ENCODE results near the gene CNTF.
"Not testable (repeated sequence)": the region's sequence is repeated elsewhere in the genome, so short reads cannot be mapped to it uniquely, and the experiment has no call there.

The CNTF gene, protein sequence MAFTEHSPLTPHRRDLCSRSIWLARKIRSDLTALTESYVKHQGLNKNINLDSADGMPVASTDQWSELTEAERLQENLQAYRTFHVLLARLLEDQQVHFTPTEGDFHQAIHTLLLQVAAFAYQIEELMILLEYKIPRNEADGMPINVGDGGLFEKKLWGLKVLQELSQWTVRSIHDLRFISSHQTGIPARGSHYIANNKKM

GRCh38 chr11:58622344-58622743 lies at the start of gene CNTF:
TSS of gene CNTF (plus strand) at chr11:58622665. CDS start at chr11:58622753, 88 bp downstream.
- H3K36me3 ChIP-seq (ENCODE audit: control insufficient read depth in 2 of 2, insufficient read depth in 1 of 2, low read length in 2 of 2) = peaks cover 4 to 92% of the 10 kb centered on the region in 2 experiments

DNA sequence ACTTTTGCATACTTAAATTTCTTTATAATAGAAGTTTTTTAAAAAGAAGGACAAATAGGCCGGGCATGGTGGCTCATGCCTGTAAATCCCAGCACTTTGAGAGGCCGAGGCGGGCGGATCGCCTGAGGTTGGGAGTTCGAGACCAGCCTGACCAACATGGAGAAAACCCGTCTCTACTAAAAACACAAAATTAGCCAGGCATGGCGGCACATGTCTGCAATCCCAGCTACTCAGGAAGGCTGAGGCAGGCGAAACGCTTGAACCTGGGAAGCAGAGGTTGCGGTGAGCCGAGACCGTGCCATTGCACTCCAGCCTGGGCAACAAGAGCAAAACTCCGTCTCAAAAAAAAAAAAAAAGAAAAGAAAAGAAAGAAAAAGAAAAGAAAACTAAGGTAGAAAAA lies 49.6 kb upstream of the CNTF start:
- CTCF ChIA-PET = interaction anchor here (0.6 to 0.7 kb wide), 2 partner anchors 157 to 513 kb away, joined by 3 read pairs; no protein-coding TSS in a partner anchor
- H3K4me1 ChIP-seq (ENCODE audit: control insufficient read depth, insufficient read depth, low read length); H3K9me3 ChIP-seq (ENCODE audit: control insufficient read depth, insufficient read depth, low read depth, low read length); H3K4me3 ChIP-seq (ENCODE audit: low read depth, low read length); POLR2A ChIA-PET; H3K36me3 ChIP-seq (ENCODE audit: control insufficient read depth in 2 of 2, insufficient read depth in 1 of 2, low read length in 2 of 2); H3K27ac ChIP-seq (ENCODE audit: extremely low read depth, low read depth, low read length): not testable (repeated sequence)

More at GRCh38 chr11:58622344-58622743, at the start of gene CNTF:
- Histone ChIP-seq H3K4me3 (ENCODE audit: low read depth, low read length) (no peak within 1 kb of the TSS), H3K4me1 (ENCODE audit: control insufficient read depth, insufficient read depth, low read length) (no peaks in the 10 kb centered on the region), H3K9me3 (ENCODE audit: control insufficient read depth, insufficient read depth, low read depth, low read length) (no peaks in the 10 kb centered on the region), H3K27ac (ENCODE audit: extremely low read depth, low read depth, low read length) (no peak within 1 kb of the TSS)
- CTCF ChIA-PET = interaction anchor here (1.6 kb wide), 1 partner anchor 8 kb away, joined by 5 read pairs; no protein-coding TSS in a partner anchor
- POLR2A ChIA-PET = no interaction called here
- TF ChIP-seq ZNF704 (tag by site-specific recombination; IDR thresholded peaks at IDR 0.05) (no peak), ZNF24 (tag by site-specific recombination; IDR thresholded peaks at IDR 0.05) (no peak), ZFHX2 (tag by site-specific recombination; conservative IDR thresholded peaks at IDR 0.05) (no peak), ZSCAN4 (tag by site-specific recombination; IDR thresholded peaks at IDR 0.05) (no peak), ZNF274 (IDR thresholded peaks at IDR 0.05; ENCODE audit: low read length) (no peak), ZNF274 (tag by site-specific recombination; IDR thresholded peaks at IDR 0.05; ENCODE audit: borderline replicate concordance) (no peak), ZSCAN16 (tag by site-specific recombination; IDR thresholded peaks at IDR 0.05) (no peak), ZNF621 (tag by site-specific recombination; IDR thresholded peaks at IDR 0.05) (no peak), YY2 (tag by site-specific recombination; IDR thresholded peaks at IDR 0.05) (no peak), ZNF664 (tag by site-specific recombination; IDR thresholded peaks at IDR 0.05) (no peak), IKZF3 (tag by site-specific recombination; IDR thresholded peaks at IDR 0.05) (no peak), PRDM4 (tag by site-specific recombination; IDR thresholded peaks at IDR 0.05) (no peak)

- no peak overlapping the region for H3K4me3 ChIP-seq (ENCODE audit: low read depth, low read length)
- no peaks in the 10 kb centered on the region for H3K9me3 ChIP-seq (ENCODE audit: control insufficient read depth, insufficient read depth, low read depth, low read length)
- no peak overlapping the region for H3K27ac ChIP-seq (ENCODE audit: extremely low read depth, low read depth, low read length)
- POLR2A ChIA-PET = no interaction called here
- CTCF ChIA-PET = interaction anchor here (0.6 to 0.7 kb wide), 2 partner anchors 157 to 513 kb away, joined by 3 read pairs; no protein-coding TSS in a partner anchor
- H3K4me1 ChIP-seq (ENCODE audit: control insufficient read depth, insufficient read depth, low read length) = no peaks in the 10 kb centered on the region
- peaks cover 0 to 6% of the 10 kb centered on the region in 2 experiments; a peak in 1 of 3 replicates for H3K36me3 ChIP-seq (ENCODE audit: control insufficient read depth in 2 of 2, insufficient read depth in 1 of 2, low read length in 2 of 2)
- TF ChIP-seq ZNF768 (tag by site-specific recombination; IDR thresholded peaks at IDR 0.05) (no peak), ZNF416 (tag by site-specific recombination; IDR thresholded peaks at IDR 0.05) (no peak), GLIS2 (tag by site-specific recombination; IDR thresholded peaks at IDR 0.05) (no peak), ZEB2 (tag by site-specific recombination; IDR thresholded peaks at IDR 0.05) (no peak), ZNF324 (tag by site-specific recombination; IDR thresholded peaks at IDR 0.05) (no peak), ZNF138 (tag by site-specific recombination; IDR thresholded peaks at IDR 0.05; ENCODE audit: borderline replicate concordance) (no peak), ZNF239 (tag by site-specific recombination; IDR thresholded peaks at IDR 0.05) (no peak), ZNF473 (tag by site-specific recombination; IDR thresholded peaks at IDR 0.05) (no peak), ATF2 (tag by site-specific recombination; IDR thresholded peaks at IDR 0.05; ENCODE audit: low read depth) (no peak), ZNF274 (IDR thresholded peaks at IDR 0.05; ENCODE audit: low read length) (no peak), ZNF274 (tag by site-specific recombination; IDR thresholded peaks at IDR 0.05; ENCODE audit: borderline replicate concordance) (no peak), ZNF600 (tag by site-specific recombination; IDR thresholded peaks at IDR 0.05) (no peak), ZFP41 (tag by site-specific recombination; IDR thresholded peaks at IDR 0.05; ENCODE audit: borderline replicate concordance) (no peak), ZBTB7A (tag by site-specific recombination; IDR thresholded peaks at IDR 0.05; ENCODE audit: low read depth) (no peak), WT1 (tag by site-specific recombination; IDR thresholded peaks at IDR 0.05) (no peak), ZNF157 (tag by site-specific recombination; IDR thresholded peaks at IDR 0.05) (no peak), YY2 (tag by site-specific recombination; IDR thresholded peaks at IDR 0.05) (no peak)
These were observed 48.9 kb upstream of the CNTF start for GRCh38 chr11:58573451-58574104.
